Measurements from ENCODE around the gene STX10.

DNA sequence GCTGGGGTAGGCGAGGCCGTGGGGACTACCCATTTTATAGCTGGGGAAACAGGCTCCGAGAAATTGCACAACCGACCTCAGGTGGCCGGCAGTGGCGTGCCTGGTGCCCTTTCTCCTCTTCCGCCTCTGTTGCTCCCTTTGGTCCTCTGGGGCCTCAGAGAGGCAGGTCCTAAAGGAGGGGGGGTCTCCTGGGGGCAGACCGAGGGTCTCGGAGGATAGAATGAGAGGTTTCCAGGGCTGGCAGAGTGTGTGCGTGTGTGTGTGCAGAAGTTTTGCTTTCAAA lies 11.3 kb downstream of the STX10 start:
- TF ChIP-seq, protein P1, sequence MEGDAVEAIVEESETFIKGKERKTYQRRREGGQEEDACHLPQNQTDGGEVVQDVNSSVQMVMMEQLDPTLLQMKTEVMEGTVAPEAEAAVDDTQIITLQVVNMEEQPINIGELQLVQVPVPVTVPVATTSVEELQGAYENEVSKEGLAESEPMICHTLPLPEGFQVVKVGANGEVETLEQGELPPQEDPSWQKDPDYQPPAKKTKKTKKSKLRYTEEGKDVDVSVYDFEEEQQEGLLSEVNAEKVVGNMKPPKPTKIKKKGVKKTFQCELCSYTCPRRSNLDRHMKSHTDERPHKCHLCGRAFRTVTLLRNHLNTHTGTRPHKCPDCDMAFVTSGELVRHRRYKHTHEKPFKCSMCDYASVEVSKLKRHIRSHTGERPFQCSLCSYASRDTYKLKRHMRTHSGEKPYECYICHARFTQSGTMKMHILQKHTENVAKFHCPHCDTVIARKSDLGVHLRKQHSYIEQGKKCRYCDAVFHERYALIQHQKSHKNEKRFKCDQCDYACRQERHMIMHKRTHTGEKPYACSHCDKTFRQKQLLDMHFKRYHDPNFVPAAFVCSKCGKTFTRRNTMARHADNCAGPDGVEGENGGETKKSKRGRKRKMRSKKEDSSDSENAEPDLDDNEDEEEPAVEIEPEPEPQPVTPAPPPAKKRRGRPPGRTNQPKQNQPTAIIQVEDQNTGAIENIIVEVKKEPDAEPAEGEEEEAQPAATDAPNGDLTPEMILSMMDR (IDR thresholded peaks at IDR 0.05): no peak
- TF ChIP-seq POLR2A (IDR thresholded peaks at IDR 0.05): no peak
